ENCODE results near the gene DPP7.

DNA sequence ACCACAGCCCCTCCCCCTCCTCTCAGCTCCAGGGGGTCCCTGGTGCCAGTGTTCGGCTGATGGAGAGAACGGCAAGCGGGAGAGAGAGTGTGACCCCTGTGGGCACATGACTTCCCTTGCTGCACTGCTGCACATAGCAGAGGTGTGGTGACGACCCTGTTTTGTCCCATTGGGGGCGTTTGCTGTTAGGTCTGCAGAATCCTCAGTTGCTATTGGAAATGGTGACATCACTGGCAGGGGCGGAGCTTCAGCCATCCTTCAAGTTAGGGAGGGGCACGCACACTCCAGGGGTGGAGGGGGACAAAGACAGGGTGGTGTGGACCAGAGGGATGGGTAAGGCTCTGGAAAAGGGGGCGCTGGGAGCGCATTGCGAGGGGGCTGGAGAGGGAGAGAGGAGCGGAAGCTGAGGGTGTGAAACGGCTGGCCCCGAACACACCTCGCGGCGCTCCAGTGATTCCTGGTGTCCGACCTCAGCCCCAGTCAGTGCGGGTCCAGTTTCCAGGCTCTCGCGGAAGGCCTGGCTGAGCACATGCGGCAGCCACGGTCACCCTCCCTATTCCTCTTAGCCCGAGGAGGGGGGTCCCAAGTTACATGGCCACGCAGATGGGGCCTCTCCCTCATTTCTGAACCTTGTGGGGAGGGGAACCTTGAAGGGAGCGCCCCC is 23.7 kb upstream of the DPP7 start:
- TF ChIP-seq CTCF (IDR thresholded peaks at IDR 0.05), result no peak
- TF ChIP-seq POLR2A (IDR thresholded peaks at IDR 0.05), result no peak
